K562 (cell line): ENCODE measurements around the gene MKNK1.

Experiments
- CCAR2 ChIP-seq: fragments of 200-400 bp; formaldehyde crosslinking; IDR thresholded peaks from 2 replicates; pipeline ENCODE4 v1.6.1; 2017; ENCODE audit warnings: mild to moderate bottlenecking, low read depth, low read length
- EP400 ChIP-seq: fragments of 450-650 bp; IDR thresholded peaks from 2 replicates; pipeline ENCODE4 v1.6.1; 2017; ENCODE audit warnings: antibody characterized with exemption, mild to moderate bottlenecking, moderate library complexity
- FOXJ3 ChIP-seq: sonication (generic); formaldehyde crosslinking; IDR thresholded peaks from 2 replicates; pipeline ENCODE4 v1.4.0; 2020; ENCODE audit warnings: mild to moderate bottlenecking, missing genetic modification reagents
- JUN ChIP-seq, 2 experiments: sonication (generic) in 1 of 2; formaldehyde crosslinking in 1 of 2; IDR thresholded peaks; 2 replicates each; pipeline versions ENCODE4 v1.6.1 to v1.8.0; 2012 to 2022; ENCODE audit warnings: borderline replicate concordance in 2 of 2, mild to moderate bottlenecking in 2 of 2, improper control_type of control experiment in 1 of 2, low read depth in 1 of 2, low read length in 1 of 2, missing genetic modification reagents in 1 of 2
- KAT8 ChIP-seq: fragments of 450-650 bp; IDR thresholded peaks from 2 replicates; pipeline ENCODE4 v1.6.1; 2016; ENCODE audit warnings: low read depth, mild to moderate bottlenecking
- MEF2D ChIP-seq: conservative IDR thresholded peaks from 2 replicates; pipeline ENCODE4 v1.6.1; 2016; ENCODE audit warnings: low read depth, missing genetic modification characterization, missing compliant biosample characterization
- PRMT5 ChIP-seq: sonication (generic); formaldehyde crosslinking; IDR thresholded peaks from 2 replicates; pipeline ENCODE4 v1.5.0; 2020; ENCODE audit warnings: missing genetic modification reagents
- SIN3A ChIP-seq, 2 experiments: fragments of 150-350 bp in 1 of 2; IDR thresholded peaks; 2 replicates each; pipeline ENCODE4 v1.6.1; 2011 to 2016; ENCODE audit warnings: borderline replicate concordance in 2 of 2, low read depth in 2 of 2, low read length in 2 of 2, mild to moderate bottlenecking in 2 of 2, moderate library complexity in 2 of 2; ENCODE audit not compliant: control insufficient read depth in 1 of 2
- SIX5 ChIP-seq, 2 experiments: IDR thresholded peaks; 2 replicates each; pipeline ENCODE4 v1.6.1; 2011; ENCODE audit warnings: low read length in 2 of 2, borderline replicate concordance in 1 of 2, low read depth in 1 of 2, mild to moderate bottlenecking in 1 of 2, moderate library complexity in 1 of 2; ENCODE audit not compliant: insufficient read depth in 1 of 2

DNA sequence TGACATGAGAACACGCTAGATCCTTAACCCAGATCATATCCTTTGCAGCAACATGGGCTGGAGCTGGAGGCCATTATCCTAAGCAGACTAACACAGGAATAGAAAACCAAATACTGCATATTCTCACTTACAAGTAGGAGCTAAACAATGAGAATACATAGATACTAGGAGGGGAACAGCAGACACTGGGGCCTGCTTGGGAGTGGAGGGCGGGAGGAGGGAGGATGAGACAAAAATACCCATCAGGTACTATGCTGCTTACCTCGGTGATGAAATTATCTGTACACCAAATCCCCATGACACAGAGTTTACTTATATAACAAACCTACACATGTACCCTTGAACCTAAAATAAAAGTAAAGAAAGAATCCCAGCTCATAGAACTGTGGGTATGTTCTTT lies 13.8 kb upstream of the MKNK1 start:
- TF ChIP-seq KAT8 (no peak), EP400 (no peak), SIX5 (IDR thresholded peaks at IDR 0.05; ENCODE audit: borderline replicate concordance in 1 of 2, insufficient read depth in 1 of 2, low read depth in 1 of 2, low read length in 2 of 2) (no peak), FOXJ3 (CRISPR knock-in tag) (no peak), CCAR2 (no peak), MEF2D (no peak), JUN (IDR thresholded peaks at IDR 0.05; ENCODE audit: borderline replicate concordance, low read depth, low read length) (no peak), JUN (CRISPR knock-in tag; IDR thresholded peaks at IDR 0.05; ENCODE audit: borderline replicate concordance) (no peak), PRMT5 (no peak), SIN3A (IDR thresholded peaks at IDR 0.05; ENCODE audit: borderline replicate concordance in 2 of 2, control insufficient read depth in 1 of 2, low read depth in 2 of 2, low read length in 2 of 2) (no peak)
